SJSA1 (cell line): ENCODE results near the gene CDO1. TPM values are rescaled to one million over a fixed set of nuclear protein-coding genes. Genes with fewer than 3 reads are reported as not detected.

ENCODE experiments used
- DNase-seq, 2 experiments: peaks; one replicate each; pipeline ENCODE4 v3.0.0-alpha.2; 2015 to 2020; ENCODE audit warnings: low spot score in 2 of 2, low read depth in 1 of 2
- H3K27ac ChIP-seq: fragments of 250-450 bp; sonication (Bioruptor Pico); 2 replicates; pipeline ENCODE4 v1.5.1; 2020; ENCODE audit warnings: mild to moderate bottlenecking, moderate library complexity
- H3K27me3 ChIP-seq: fragments of 250-450 bp; sonication (Bioruptor Pico); replicated peaks from 2 replicates; pipeline ENCODE4 v1.5.1; 2020; ENCODE audit warnings: mild to moderate bottlenecking, moderate library complexity
- H3K36me3 ChIP-seq: fragments of 250-450 bp; sonication (Bioruptor Pico); 2 replicates; pipeline ENCODE4 v1.5.1; 2020; ENCODE audit warnings: mild to moderate bottlenecking
- H3K4me1 ChIP-seq: fragments of 250-450 bp; sonication (Bioruptor Pico); replicated peaks from 2 replicates; pipeline ENCODE4 v1.6.1; 2021; ENCODE audit warnings: mild to moderate bottlenecking
- H3K4me3 ChIP-seq: fragments of 250-450 bp; sonication (Bioruptor Pico); 2 replicates; pipeline ENCODE4 v1.5.1; 2020; ENCODE audit warnings: mild to moderate bottlenecking
- H3K9me3 ChIP-seq: fragments of 250-450 bp; sonication (Bioruptor Pico); replicated peaks from 2 replicates; pipeline ENCODE4 v1.5.1; 2020; ENCODE audit warnings: mild to moderate bottlenecking
- total RNA-seq: library from RNA; depleted of rRNA; stranded (reverse); fragments of >200 nt; shearing (Covaris generic); gene quantifications from 2 replicates; pipeline ENCODE4 v1.2.3, GENCODE V29; 2014

The CDO1 gene
- total RNA-seq, 1 experiment from 2014 or later: 6.8 TPM

- no peaks in the 10 kb centered on the region for H3K9me3 ChIP-seq
- no peak overlapping the region for H3K27ac ChIP-seq
- no peak overlapping the region for H3K4me3 ChIP-seq
- no peak for DNase-seq
- H3K4me1 ChIP-seq: no peaks in the 10 kb centered on the region
- no peaks in the 10 kb centered on the region for H3K36me3 ChIP-seq
- H3K27me3 ChIP-seq: peaks cover 19% of the 10 kb centered on the region
Observed at GRCh38 chr5:115788440-115788839, 28.0 kb downstream of the CDO1 start.

GRCh38 chr5:115787426-115787825, 29.0 kb downstream of the CDO1 start:
- H3K9me3 ChIP-seq: no peaks in the 10 kb centered on the region
- no peak overlapping the region for H3K27ac ChIP-seq
- no peaks in the 10 kb centered on the region for H3K4me1 ChIP-seq
- DNase-seq: no peak
- H3K4me3 ChIP-seq: no peak overlapping the region
- no peaks in the 10 kb centered on the region for H3K36me3 ChIP-seq
- peaks cover 19% of the 10 kb centered on the region for H3K27me3 ChIP-seq

GRCh38 chr5:115785381-115786065, 30.9 kb downstream of the CDO1 start:
- no peak for DNase-seq
- Histone ChIP-seq H3K4me3 (no peak overlapping the region), H3K27me3 (peaks cover 19% of the 10 kb centered on the region), H3K9me3 (no peaks in the 10 kb centered on the region), H3K27ac (no peak overlapping the region), H3K36me3 (no peaks in the 10 kb centered on the region), H3K4me1 (no peaks in the 10 kb centered on the region)

GRCh38 chr5:115778417-115778816, 38.0 kb downstream of the CDO1 start:
- Histone ChIP-seq H3K36me3 (no peaks in the 10 kb centered on the region), H3K4me1 (no peaks in the 10 kb centered on the region), H3K9me3 (no peaks in the 10 kb centered on the region), H3K4me3 (no peak overlapping the region), H3K27me3 (no peaks in the 10 kb centered on the region; the same call in 1 of the 2 replicates), H3K27ac (no peak overlapping the region)
- no peak for DNase-seq

- Histone ChIP-seq H3K4me3 (no peak overlapping the region), H3K27me3 (no peaks in the 10 kb centered on the region; the same call in 1 of the 2 replicates), H3K9me3 (no peaks in the 10 kb centered on the region), H3K36me3 (no peaks in the 10 kb centered on the region), H3K27ac (no peak overlapping the region), H3K4me1 (no peaks in the 10 kb centered on the region)
- no peak for DNase-seq
Observed at GRCh38 chr5:115776989-115777388, 39.5 kb downstream of the CDO1 start.

GRCh38 chr5:115775999-115776398, 40.5 kb downstream of the CDO1 start:
- Histone ChIP-seq H3K4me1 (no peaks in the 10 kb centered on the region), H3K36me3 (no peaks in the 10 kb centered on the region), H3K4me3 (no peak overlapping the region), H3K9me3 (no peaks in the 10 kb centered on the region), H3K27ac (no peak overlapping the region), H3K27me3 (no peaks in the 10 kb centered on the region; the same call in 1 of the 2 replicates)
- DNase-seq: no peak

- Histone ChIP-seq H3K9me3 (no peaks in the 10 kb centered on the region), H3K27ac (no peak overlapping the region), H3K36me3 (no peaks in the 10 kb centered on the region), H3K27me3 (no peaks in the 10 kb centered on the region; the same call in 1 of the 2 replicates), H3K4me3 (no peak overlapping the region), H3K4me1 (no peaks in the 10 kb centered on the region)
- DNase-seq: no peak
Observed at GRCh38 chr5:115774684-115775083, 41.8 kb downstream of the CDO1 start.

GRCh38 chr5:115772731-115773475, 43.6 kb downstream of the CDO1 start:
- no peaks in the 10 kb centered on the region for H3K9me3 ChIP-seq
- DNase-seq: no peak
- H3K36me3 ChIP-seq: no peaks in the 10 kb centered on the region
- no peak overlapping the region for H3K4me3 ChIP-seq
- H3K4me1 ChIP-seq: no peaks in the 10 kb centered on the region
- no peaks in the 10 kb centered on the region; the same call in 1 of the 2 replicates for H3K27me3 ChIP-seq
- no peak overlapping the region for H3K27ac ChIP-seq

- H3K27me3 ChIP-seq: no peaks in the 10 kb centered on the region; the same call in 1 of the 2 replicates
- no peak overlapping the region for H3K4me3 ChIP-seq
- H3K9me3 ChIP-seq: no peaks in the 10 kb centered on the region
- H3K4me1 ChIP-seq: no peaks in the 10 kb centered on the region
- DNase-seq: no peak
- no peak overlapping the region for H3K27ac ChIP-seq
- H3K36me3 ChIP-seq: no peaks in the 10 kb centered on the region
Observed at GRCh38 chr5:115770466-115770865, 46.0 kb downstream of the CDO1 start.

GRCh38 chr5:115767424-115767823, 49.0 kb downstream of the CDO1 start:
- Histone ChIP-seq H3K4me1 (no peaks in the 10 kb centered on the region), H3K27ac (no peak overlapping the region), H3K36me3 (no peaks in the 10 kb centered on the region), H3K9me3 (no peaks in the 10 kb centered on the region), H3K4me3 (no peak overlapping the region), H3K27me3 (no peaks in the 10 kb centered on the region; the same call in 1 of the 2 replicates)
- no peak for DNase-seq

GRCh38 chr5:115766608-115767007, 49.9 kb downstream of the CDO1 start:
- H3K27ac ChIP-seq: no peak overlapping the region
- no peak overlapping the region for H3K4me3 ChIP-seq
- H3K9me3 ChIP-seq: no peaks in the 10 kb centered on the region
- no peaks in the 10 kb centered on the region for H3K36me3 ChIP-seq
- DNase-seq: no peak
- H3K4me1 ChIP-seq: no peaks in the 10 kb centered on the region
- H3K27me3 ChIP-seq: no peaks in the 10 kb centered on the region; the same call in 1 of the 2 replicates

GRCh38 chr5:115758356-115758755, 58.1 kb downstream of the CDO1 start:
- H3K27me3 ChIP-seq: no peaks in the 10 kb centered on the region; the same call in 1 of the 2 replicates
- H3K36me3 ChIP-seq: no peaks in the 10 kb centered on the region
- no peaks in the 10 kb centered on the region for H3K9me3 ChIP-seq
- DNase-seq: no peak
- H3K4me1 ChIP-seq: no peaks in the 10 kb centered on the region
- no peak overlapping the region for H3K4me3 ChIP-seq
- H3K27ac ChIP-seq: no peak overlapping the region

- H3K36me3 ChIP-seq: no peaks in the 10 kb centered on the region
- H3K9me3 ChIP-seq: no peaks in the 10 kb centered on the region
- H3K27ac ChIP-seq: no peak overlapping the region
- H3K4me3 ChIP-seq: no peak overlapping the region
- no peaks in the 10 kb centered on the region for H3K4me1 ChIP-seq
- H3K27me3 ChIP-seq: peaks cover 15% of the 10 kb centered on the region
- DNase-seq: no peak
Observed at GRCh38 chr5:115755675-115756074, 60.8 kb downstream of the CDO1 start.
